Measurements from ENCODE around the gene RTF1.
"Not testable (repeated sequence)": the region's sequence is repeated elsewhere in the genome, so short reads cannot be mapped to it uniquely, and the experiment has no call there.

RTF1 gene

DNA sequence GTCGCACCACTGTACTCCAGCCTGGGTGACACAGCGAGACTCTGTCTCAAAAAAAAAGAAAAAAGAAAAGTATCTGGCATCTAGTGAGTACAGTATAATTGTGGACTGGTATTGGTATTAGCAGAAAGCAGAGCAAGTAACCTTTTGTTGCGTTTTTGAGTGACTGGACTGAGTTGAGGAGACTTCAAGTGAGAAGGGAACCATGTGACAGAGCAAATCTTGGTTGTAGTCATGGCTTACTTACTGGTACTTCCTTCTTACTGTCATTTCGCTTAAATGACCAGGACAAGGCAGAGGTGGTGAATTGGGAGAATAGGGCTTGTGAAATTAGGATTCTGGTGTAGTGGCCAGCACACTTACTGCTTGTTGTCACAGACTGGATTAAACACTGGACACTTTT is 20.6 kb downstream of the RTF1 start:
- DNase-seq (ENCODE audit: low read depth) = no peak

DNA sequence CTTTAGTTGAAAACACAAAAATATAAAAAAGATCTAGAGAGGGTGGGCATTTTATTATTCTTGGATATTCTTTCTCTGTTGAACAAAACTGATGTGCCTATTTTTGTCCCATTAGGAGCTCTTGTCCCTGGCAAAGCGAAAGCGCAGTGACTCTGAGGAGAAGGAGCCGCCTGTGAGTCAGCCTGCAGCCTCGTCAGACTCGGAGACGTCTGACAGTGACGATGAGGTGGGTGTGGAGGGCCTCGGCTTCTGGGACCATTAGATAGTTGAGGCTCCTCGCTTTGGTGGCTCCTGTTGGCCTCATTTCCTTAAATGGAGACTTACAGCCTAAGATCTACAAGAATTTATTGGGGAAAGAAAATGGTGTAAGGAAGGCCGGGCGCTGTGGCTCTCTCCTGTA is 21.3 kb downstream of the RTF1 start:
- DNase-seq (ENCODE audit: low read depth) = no peak

DNA sequence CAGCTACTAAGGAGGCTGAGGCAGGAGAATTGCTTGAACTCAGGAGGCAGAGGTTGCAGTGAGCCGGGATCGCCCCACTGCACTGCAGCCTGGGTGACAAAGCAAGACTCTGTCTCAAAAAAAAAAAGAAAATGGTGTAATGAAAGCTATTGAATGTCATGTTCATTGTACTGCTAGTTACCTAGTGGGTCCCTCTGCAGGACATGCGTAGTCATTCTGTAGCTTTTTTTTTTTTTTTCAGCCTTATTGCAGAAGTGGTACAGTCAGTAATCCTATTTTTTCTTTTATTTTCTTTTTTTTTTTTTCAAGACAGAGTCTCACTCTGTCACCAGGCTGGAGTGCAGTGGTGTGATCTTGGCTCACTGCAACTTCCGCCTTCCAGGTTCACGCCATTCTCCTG is 21.9 kb downstream of the RTF1 start:
- DNase-seq (ENCODE audit: low read depth) = not testable (repeated sequence)

DNA sequence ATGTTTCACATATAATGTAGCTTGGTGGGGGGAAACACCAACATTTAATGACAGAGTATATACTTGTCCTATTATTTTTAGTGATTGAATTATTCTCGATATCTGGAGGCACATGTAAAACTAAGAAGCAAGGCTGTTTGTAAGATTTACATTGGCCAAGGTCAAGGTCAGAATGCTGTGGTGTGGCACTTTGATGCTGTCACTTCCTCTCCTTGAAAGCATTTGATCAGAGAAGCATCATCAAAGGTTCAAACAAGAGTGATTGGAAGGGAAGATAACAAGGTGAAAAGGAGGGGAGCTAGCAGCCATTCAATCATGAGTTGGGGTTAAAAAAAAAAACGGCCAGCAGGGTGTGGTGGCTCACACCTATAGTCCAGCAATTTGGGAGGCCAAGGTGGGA is 26.4 kb downstream of the RTF1 start:
- DNase-seq (ENCODE audit: low read depth) = no peak

DNA sequence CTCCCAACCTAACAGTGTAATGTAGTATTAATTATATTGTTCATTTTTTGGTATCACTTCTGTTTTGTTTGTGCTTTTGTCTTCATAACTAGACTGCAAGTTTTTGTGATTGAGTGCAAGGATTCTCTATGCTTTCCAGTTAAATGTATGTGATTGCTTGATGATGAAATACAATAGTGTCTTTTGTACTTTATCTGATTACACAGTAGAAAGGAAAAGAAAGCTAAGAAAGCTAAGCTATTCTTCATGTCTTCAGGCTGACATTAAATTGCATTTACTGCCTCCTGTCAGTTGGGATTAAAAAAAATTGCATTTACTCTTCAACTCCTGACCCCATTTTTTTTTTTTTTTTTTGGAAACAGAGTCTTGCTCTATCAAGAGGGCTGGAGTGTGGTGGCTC is 28.5 kb downstream of the RTF1 start:
- no peak for DNase-seq (ENCODE audit: low read depth)

DNA sequence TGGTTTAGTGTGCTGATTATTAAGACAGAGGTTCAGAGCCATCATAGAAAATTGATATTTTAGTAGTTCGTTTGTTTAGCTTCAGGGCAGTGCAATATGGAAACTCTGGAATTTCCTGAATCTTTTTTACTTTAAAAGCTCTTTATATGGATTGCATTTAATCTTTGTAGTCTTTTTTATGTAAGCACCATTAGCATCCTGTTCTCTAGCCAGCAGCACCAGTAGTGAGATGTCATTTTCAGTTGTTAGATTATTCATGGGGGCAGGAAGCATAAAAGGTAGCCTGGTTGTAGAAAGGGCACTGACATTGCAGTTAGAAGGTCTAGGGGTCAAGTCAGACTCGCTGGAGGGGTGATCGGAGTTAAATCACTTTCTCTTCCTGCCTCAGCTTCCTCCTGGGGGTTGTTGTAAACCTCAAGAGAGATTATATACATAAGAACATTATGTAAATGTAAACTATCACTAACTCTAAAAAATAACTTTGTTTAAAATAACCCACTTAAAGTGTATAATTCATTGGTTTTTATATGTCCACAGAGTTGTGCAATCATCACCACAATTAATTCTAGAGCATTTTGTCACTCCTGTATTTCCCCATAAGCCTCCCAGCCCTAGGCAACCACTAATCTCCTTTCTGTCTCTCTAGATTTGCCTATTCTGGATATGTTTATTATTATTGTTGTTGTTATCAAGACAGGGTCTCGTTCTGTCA is 45.3 kb downstream of the RTF1 start:
- DNase-seq (ENCODE audit: low read depth) = no peak

DNA sequence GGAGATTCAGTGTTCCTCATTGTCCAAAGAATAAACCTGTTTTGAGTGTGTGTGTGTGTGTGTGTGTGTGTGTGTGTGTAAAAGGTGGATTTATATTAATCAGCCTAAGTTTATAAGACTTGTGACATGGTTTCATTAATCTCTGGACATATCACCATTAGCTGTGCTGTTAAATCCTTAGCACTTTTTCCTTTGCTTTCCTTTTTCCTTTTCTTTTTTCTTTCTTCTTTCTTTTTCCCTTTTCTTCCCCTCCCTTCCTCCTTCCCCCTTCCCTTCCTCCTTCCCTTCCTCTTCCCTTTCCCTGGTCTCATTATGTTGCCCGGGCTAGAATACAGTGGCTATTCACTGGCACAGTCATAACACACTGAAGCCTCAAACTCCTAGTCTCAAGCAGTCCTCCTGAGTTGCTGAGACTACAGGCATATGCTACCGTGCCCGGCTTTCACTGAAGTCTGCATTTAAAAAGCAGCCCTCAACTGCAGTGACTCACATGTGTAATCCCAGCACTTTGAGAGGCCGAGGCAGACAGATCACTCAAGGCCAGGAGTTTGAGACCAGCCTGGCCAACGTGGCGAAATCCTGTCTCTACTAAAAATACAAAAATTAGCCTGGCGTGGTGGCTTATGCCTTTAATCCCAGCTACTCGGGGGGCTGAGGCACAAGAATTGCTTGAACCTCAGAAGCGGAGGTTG is 48.1 kb downstream of the RTF1 start:
- DNase-seq (ENCODE audit: low read depth) = no peak

DNA sequence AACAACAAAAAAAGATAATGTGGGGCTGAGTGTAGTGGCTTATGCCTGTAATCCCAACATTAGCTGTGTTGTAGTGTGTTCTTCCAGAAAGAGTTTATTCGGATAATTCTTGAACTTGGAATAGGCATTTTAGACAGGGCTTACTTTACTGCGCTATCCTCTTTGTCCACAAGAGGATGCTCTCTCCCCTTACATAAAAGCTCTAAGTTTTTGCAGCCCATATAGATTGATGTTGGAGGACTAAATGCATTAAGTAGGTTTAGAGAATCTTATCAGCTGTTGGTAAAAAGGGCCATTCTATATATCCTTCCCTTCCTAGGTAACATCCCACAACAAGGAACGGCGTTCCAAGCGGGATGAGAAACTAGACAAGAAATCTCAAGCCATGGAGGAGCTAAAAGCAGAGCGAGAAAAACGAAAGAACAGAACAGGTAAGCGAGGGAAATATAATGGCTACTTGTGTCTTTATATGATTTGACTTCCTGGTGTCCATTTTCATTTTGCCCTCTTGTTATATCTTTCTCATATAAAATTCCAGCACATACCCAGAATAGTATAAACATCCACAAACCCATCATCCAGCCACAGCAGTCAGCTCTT is 49.0 kb downstream of the RTF1 start:
- DNase-seq (ENCODE audit: low read depth) = peak; percentile 15

DNA sequence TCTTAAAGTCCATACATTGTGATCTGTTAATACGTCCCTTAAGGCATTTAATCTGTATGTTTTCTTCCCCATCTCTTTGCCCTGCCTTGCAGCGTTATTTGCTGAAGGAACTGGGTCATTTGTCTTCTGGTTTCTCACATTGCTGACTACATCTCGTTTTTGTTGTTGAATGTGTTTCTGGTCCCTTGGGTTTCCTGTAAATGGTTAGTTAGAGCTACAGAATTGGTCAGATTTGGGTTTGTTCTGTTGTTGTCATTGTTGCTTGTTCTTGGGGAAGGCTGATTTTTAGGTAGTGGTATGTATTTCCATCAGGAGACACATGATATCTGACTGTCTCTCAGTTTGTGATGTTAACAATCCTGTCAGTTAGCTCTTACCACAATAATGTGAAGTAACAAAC is 49.8 kb downstream of the RTF1 start:
- no peak for DNase-seq (ENCODE audit: low read depth)

DNA sequence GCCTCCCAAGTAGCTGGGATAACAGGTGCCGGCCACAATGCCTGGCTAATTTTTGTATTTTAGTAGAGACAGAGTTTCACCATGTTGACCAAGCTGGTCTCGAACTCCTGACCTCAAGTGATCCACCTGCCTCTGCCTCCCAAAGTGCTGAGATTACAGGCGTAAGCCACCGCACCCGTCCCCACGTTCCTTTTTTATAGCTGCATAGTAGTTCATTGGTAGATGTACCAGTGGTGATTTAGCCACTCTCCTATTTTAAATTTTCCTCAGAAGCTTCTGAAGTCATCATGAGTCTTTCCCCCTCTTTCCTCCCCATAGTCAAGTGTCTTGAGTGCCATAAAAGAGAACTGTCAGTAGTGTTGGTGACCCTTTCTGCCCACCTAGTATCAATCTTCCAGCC is 52.7 kb downstream of the RTF1 start:
- DNase-seq (ENCODE audit: low read depth) = not testable (repeated sequence)

DNA sequence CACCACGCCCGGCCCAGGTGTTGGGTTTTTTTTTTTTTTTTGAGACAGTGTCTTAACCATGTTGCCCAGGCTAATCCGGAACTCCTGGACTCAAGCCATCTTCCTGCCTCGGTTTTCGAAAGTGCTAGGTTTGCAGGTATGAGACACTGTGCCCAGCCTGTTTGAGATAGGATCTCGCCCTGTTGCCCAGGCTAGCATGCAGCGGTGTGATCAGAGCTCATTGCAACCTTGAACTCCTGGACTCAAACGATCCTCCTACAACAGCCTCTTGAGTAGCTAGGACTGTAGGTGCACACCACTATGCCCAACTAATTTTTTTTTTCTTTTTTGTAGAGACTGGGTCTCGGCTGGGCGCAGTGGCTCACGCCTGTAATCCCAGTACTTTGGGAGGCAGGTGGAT is 56.5 kb downstream of the RTF1 start:
- no peak for DNase-seq (ENCODE audit: low read depth)

DNA sequence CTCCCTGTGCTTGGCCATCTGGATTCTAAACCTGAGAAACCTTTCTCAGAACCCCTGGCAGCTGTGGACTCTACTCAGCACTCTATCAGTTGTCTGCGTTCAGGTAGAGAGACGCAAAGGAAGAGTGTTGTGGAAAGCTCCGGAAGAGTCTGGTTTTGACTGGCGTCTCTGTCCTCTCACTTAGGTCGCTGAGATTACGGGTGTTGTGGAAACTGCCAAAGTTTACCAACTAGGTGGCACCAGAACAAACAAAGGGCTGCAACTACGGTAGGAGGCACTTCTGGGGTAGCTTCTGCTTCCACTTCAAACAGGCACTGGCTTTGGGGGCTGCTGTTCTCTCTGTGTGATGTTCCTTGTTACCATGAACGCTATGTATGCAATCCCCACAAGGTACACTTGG is 57.5 kb downstream of the RTF1 start:
- no peak for DNase-seq (ENCODE audit: low read depth)

DNA sequence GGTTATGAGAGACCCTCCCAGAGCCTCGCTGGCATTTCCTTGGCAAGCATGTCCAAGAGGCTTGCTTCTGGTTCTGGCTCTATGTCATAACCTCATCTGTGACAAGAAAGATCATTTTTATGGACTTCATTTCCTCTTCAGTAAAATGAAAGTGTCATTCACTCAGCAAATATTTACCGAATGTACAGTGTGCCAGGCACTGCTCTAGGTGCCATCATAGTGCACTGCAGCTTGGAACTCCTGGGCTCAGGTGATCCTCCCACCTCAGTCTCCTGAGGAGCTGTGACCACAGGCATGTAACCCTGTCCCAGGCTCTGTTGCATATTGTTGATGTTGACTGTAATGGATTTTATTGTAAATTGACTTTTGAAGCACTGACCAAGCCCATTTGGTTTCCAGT is 58.0 kb downstream of the RTF1 start:
- DNase-seq (ENCODE audit: low read depth) = no peak

DNA sequence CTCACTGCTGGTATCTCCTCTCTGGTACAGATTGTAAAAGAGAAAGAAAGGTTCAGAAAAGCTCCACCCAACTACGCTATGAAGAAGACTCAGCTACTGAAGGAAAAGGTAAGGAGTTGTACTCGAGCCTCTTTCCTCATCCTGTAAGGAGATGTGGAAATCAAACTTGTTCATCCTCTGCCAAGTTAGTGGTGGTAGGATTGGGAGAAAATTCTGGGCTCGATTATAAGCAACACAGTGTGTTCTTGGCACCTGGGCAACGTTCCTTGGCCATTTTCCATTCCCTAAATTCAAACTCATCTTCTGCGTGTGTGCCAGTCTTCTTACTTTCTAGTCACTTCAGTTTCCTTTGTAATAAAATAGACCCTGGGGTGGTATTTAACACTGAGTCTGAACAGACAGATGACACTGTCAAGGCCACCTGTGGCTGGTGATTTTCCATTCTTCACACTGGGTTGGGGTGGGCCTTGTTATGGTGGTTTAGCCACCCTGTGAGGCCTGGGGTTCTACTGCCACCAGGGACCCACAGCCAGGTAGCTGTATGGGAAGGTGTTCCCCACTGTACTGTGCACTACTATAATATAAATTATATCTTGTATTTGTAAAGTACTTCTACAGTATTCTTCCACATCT is 59.6 kb downstream of the RTF1 start:
- no peak for DNase-seq (ENCODE audit: low read depth)

DNA sequence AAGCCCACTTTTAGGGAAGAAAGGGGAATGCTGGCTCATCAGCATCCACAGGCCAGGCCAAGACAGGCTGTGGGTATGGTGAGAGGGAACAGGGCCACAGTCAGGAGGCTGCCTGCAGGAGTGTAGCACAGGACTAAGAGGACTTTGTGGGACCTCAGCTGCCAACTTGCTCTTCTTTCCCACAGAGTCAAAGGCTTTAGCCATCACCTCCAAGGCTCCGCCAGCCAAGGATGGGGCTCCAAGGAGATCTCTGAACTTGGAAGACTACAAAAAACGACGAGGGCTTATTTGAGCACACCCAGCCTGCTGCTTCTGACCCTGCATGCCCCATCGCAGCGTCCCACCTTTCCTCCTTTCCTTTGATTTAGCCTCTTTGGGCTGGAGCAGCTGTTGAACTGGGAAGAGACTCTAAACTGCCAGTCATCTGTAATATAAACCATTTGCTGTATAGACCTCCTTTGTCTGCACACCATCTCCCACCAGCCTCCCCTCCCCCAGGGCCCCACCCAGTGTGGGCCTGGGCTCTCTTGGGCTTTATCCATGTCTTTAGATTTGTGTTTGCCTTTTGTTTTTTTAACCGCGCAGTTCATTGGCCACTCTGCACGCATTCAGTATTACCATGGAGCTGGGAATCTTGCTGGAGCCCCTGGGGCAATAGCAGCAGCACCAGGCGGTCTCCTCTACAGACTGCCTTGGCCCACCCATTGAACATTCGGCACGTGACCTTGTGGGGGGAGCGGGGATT is 63.7 kb downstream of the RTF1 start:
- no peak for DNase-seq (ENCODE audit: low read depth)

DNA sequence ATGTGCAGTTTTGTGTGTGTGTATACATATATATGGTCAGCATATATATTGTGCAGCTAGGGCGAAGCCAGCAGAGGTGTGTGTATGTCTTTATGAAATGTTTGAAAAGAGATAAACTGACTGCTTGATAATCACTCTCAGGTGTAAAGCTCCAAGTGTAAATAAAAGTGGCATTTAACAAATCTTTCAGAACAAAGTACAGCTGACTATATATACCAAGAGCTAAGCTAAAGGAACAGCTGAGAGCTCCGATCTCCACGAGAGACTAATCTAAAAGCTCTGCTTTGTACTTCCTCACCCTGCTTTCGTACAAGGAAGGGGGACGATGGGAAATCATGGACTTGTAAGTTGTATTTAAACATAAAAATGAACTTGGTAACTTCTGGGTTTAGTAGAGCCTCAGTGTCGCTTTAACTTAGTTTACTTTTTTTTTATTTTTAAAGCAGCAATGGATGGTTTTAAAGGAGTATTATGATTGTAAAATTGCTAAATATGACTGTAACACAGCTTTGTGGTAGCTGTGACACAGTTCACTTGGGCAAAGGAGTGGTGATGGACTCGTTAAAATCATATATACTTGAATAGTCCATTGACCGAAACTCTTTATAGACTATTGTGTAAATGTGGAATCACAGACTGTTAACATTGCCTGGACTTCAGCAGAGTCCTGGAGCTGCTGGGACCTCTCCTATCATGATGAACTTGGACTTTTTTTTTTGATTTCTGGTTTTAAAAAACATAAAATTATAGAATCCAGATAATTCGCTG is 65.4 kb downstream of the RTF1 start:
- DNase-seq (ENCODE audit: low read depth) = no peak

DNA sequence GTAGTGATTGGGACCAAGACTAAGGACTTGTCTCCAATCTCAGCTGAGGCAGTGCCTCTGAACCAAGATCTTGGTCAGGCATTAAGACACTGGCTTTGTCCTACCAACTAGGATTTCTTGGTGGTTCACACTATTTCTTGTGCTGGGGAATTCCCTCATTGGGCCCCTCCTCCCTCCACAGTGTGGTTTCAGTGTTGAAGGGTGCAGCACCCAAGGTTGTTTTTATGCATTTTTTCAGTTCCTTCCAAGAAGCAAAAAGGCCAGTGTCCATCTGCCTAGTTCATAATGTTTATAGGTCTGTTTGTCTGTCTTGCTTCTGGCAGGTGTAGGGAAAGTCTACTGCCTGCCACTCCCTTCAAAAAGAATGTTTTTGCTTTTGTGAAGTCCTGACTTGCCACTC is 66.2 kb downstream of the RTF1 start:
- DNase-seq (ENCODE audit: low read depth) = no peak

DNA sequence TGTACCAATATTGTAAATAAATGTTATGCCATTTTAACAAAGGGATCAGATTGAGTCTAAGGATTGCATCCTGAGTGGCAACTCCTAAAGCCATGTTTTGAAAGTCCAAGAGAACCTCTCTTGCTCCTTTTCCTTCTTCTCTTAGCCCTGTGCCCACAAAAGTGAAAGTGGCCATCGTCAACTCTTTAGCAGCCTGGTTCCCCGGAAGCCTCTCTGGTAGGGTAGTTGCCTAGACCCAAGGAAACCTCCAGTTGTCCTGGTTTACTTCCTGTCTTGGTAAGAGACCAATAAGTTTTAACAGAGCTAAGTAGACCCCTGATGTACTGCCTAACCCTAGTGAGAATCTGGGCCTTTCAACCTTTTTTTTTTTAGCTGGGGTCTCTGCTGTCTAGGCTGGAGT is 66.6 kb downstream of the RTF1 start:
- no peak for DNase-seq (ENCODE audit: low read depth)

DNA sequence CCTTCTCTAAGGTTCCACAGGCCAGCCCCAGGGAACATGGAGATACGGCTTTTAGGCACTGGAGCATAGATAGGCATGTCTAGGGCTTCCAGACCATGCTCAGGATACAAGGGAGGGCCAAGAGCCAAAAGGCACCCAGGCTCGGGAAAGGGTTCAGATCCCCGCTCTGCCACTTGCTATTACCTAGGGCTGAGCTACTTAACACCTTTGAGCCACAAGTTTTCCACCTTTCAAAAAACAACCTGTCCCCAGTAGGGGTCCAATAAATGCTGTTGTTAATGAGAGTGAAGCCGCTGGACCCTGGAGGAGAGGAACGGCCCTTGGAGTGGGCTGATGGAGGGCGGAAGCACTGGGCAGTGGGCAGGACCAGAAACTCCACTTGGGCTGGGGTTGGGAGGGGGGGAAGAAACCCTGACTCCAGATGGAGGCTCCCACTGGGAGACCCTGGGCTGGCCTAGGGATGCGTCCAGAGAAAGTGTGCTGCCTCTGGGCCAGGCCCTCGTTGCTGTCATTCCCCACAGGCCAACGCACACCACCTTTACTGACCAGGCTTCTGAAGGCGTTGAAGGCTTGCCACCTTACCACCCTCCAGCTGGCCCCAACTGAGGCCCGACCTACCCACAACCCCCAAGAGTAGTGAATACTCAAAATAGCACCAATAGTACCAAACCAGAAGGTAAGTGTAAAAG is 68.2 kb downstream of the RTF1 start:
- no peak for DNase-seq (ENCODE audit: low read depth)

DNA sequence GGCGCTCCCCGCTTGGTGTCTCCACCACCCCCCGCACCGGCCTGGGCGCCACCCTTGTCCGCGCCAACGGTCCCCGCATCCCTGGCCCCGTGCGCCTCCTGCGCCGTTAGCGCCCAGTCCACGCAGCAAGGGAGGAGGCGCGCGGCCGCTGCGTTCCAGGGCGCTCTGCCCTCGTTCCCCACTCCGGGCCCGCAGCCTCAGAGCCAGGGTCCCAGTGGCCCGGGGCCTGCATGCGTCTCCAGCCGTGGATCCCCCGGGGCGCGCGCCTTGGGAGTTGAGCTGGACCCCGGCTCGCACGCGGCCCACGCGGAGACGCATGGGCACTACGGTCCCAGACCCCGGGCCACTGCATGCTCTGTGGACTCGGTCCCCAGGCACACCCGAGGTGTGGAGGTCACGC is 69.4 kb downstream of the RTF1 start:
- no peak for DNase-seq (ENCODE audit: low read depth)

DNA sequence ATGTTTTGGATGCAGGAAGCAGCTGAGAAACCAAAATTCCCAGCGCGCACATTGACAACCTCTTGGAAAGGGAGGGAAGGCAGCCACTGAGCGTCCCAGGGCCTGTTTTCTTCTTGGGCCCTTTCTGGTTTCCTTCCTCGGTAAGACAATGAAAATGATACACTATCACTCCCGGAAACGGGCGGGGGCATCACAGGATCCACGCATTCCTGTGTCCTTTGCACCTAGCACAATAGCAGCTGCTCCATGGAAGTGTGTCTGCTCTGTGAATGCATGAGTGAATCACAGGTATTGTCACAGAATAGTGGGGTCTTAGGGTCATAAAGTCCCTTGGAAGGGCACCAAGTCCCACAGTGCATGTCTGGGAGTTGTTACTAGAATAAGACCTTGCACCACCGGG is 70.5 kb downstream of the RTF1 start:
- no peak for DNase-seq (ENCODE audit: low read depth)
